DND-41 (cell line): ENCODE measurements around the gene ANKRD23.

ENCODE experiments used
- CTCF ChIP-seq: IDR thresholded peaks from 2 replicates; pipeline ENCODE4 v1.5.1; 2012; ENCODE audit warnings: borderline replicate concordance, low read length, moderate library complexity, mild to moderate bottlenecking; ENCODE audit not compliant: poor library complexity, severe bottlenecking; ENCODE audit errors: extremely low read depth
- EZH2 ChIP-seq: IDR thresholded peaks from 3 replicates; pipeline ENCODE4 v1.6.1; 2012; ENCODE audit warnings: borderline replicate concordance, low read depth, mild to moderate bottlenecking, moderate library complexity, low read length, inconsistent platforms; ENCODE audit not compliant: severe bottlenecking

GRCh38 chr2:96804986-96805385 lies 38.8 kb downstream of the ANKRD23 start:
- no peak for TF ChIP-seq CTCF
- TF ChIP-seq EZH2 = no peak
